Panc1 (cell line): ENCODE data around the gene ATPAF2.

Experiments used
- CTCF ChIP-seq: fragments of 450-650 bp; IDR thresholded peaks from 2 replicates; pipeline ENCODE4 v1.5.1; 2017; ENCODE audit warnings: mild to moderate bottlenecking
- POLR2AphosphoS5 ChIP-seq: IDR thresholded peaks from 2 replicates; pipeline ENCODE4 v1.6.1; 2012; ENCODE audit warnings: mild to moderate bottlenecking, low read depth, low read length, moderate library complexity
- REST ChIP-seq, 2 experiments: IDR thresholded peaks; 2 replicates each; pipeline ENCODE4 v1.6.1; 2011 to 2012; ENCODE audit warnings: low read depth in 2 of 2, control low read depth in 1 of 2, low read length in 1 of 2, mild to moderate bottlenecking in 1 of 2, moderate library complexity in 1 of 2; ENCODE audit not compliant: insufficient read depth in 1 of 2

GRCh38 chr17:18059283-18059682 is 20.3 kb upstream of the ATPAF2 start:
- TF ChIP-seq CTCF (no peak), POLR2AphosphoS5 (no peak), REST (IDR thresholded peaks at IDR 0.05; ENCODE audit: insufficient read depth in 1 of 2, low read depth in 2 of 2, low read length in 1 of 2) (no peak)
